GM18909 (cell line): ENCODE results near the gene MMP19.
"Not testable (repeated sequence)": the region's sequence is repeated elsewhere in the genome, so short reads cannot be mapped to it uniquely, and the experiment has no call there.

Experiments used
- ATAC-seq: cut with Tn5 transposase; IDR thresholded peaks from one replicate; pipeline ENCODE4 v1.9.1; 2021; ENCODE audit warnings: mild to moderate bottlenecking; ENCODE audit not compliant: unreplicated experiment, poor library complexity

MMP19 gene

GRCh38 chr12:55845361-55845760, 2.6 kb upstream of the MMP19 start:
- ATAC-seq = no peak

- ATAC-seq = no peak
Observed at GRCh38 chr12:55844961-55845360, 2.2 kb upstream of the MMP19 start.

- no peak for ATAC-seq
Observed at GRCh38 chr12:55843431-55843830, 695 bp upstream of the MMP19 start.

GRCh38 chr12:55840581-55841351, 2.0 kb downstream of the MMP19 start:
- no peak for ATAC-seq

GRCh38 chr12:55839345-55840140, 3.2 kb downstream of the MMP19 start:
- ATAC-seq = no peak

GRCh38 chr12:55838361-55838760, 4.4 kb downstream of the MMP19 start:
- ATAC-seq = no peak

- not testable (repeated sequence) for ATAC-seq
Observed at GRCh38 chr12:55834400-55834799, 8.3 kb downstream of the MMP19 start.

GRCh38 chr12:55833056-55833455, 9.7 kb downstream of the MMP19 start:
- no peak for ATAC-seq

- ATAC-seq = no peak
Observed at GRCh38 chr12:55831447-55831815, 11.3 kb downstream of the MMP19 start.

GRCh38 chr12:55830601-55831446, 11.9 kb downstream of the MMP19 start:
- no peak for ATAC-seq

- peak; percentile 28 for ATAC-seq
Observed at GRCh38 chr12:55829967-55830600, 12.7 kb downstream of the MMP19 start.

- no peak for ATAC-seq
Observed at GRCh38 chr12:55828357-55828756, 14.4 kb downstream of the MMP19 start.

- no peak for ATAC-seq
Observed at GRCh38 chr12:55827806-55828205, 14.9 kb downstream of the MMP19 start.

- no peak for ATAC-seq
Observed at GRCh38 chr12:55824726-55825125, 18.0 kb downstream of the MMP19 start.

GRCh38 chr12:55823419-55823818, 19.3 kb downstream of the MMP19 start:
- ATAC-seq = no peak

- no peak for ATAC-seq
Observed at GRCh38 chr12:55822228-55822627, 20.5 kb downstream of the MMP19 start.

- no peak for ATAC-seq
Observed at GRCh38 chr12:55820679-55821078, 22.1 kb downstream of the MMP19 start.

- ATAC-seq = no peak
Observed at GRCh38 chr12:55818886-55819285, 23.9 kb downstream of the MMP19 start.

GRCh38 chr12:55818140-55818728, 24.5 kb downstream of the MMP19 start:
- ATAC-seq = peak; percentile 28
